Panc1 (cell line): ENCODE results near the gene SH3RF2.

ENCODE experiments used
- TCF7L2 ChIP-seq: IDR thresholded peaks from 2 replicates; pipeline ENCODE4 v1.6.1; 2011; ENCODE audit warnings: mild to moderate bottlenecking, low read depth, low read length, inconsistent platforms
- TF ChIP-seq, protein P1 (sequence below): fragments of 450-650 bp; IDR thresholded peaks from 2 replicates; pipeline ENCODE4 v1.5.1; 2017; ENCODE audit warnings: mild to moderate bottlenecking
- TF ChIP-seq, protein P2 (sequence below), 2 experiments: IDR thresholded peaks; 2 replicates each; pipeline ENCODE4 v1.6.1; 2011 to 2012; ENCODE audit warnings: low read depth in 2 of 2, control low read depth in 1 of 2, low read length in 1 of 2, mild to moderate bottlenecking in 1 of 2, moderate library complexity in 1 of 2; ENCODE audit not compliant: insufficient read depth in 1 of 2

DNA sequence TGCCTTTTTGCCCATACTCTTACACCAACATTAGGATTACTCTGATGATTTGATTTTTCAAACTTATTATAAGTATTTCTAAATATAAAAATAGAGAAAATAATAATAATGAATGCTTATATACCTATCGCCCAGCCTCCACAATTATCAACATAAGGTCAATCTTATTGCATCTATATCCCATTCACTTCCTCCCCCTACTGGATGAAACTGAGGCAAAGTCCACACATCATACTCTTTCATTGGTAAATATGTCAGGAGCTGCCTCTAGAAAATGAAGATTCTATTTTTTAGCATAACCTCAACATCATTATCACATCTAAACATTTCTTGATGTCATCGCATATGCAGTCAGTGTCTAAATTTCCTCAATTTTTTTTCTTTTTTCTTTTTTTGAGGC is 44.3 kb downstream of the SH3RF2 start:
- TF ChIP-seq, protein P1, sequence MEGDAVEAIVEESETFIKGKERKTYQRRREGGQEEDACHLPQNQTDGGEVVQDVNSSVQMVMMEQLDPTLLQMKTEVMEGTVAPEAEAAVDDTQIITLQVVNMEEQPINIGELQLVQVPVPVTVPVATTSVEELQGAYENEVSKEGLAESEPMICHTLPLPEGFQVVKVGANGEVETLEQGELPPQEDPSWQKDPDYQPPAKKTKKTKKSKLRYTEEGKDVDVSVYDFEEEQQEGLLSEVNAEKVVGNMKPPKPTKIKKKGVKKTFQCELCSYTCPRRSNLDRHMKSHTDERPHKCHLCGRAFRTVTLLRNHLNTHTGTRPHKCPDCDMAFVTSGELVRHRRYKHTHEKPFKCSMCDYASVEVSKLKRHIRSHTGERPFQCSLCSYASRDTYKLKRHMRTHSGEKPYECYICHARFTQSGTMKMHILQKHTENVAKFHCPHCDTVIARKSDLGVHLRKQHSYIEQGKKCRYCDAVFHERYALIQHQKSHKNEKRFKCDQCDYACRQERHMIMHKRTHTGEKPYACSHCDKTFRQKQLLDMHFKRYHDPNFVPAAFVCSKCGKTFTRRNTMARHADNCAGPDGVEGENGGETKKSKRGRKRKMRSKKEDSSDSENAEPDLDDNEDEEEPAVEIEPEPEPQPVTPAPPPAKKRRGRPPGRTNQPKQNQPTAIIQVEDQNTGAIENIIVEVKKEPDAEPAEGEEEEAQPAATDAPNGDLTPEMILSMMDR, result peak; percentile 23; the same call in 1 of the 2 replicates
- TF ChIP-seq TCF7L2, result no peak
- TF ChIP-seq, protein P2, sequence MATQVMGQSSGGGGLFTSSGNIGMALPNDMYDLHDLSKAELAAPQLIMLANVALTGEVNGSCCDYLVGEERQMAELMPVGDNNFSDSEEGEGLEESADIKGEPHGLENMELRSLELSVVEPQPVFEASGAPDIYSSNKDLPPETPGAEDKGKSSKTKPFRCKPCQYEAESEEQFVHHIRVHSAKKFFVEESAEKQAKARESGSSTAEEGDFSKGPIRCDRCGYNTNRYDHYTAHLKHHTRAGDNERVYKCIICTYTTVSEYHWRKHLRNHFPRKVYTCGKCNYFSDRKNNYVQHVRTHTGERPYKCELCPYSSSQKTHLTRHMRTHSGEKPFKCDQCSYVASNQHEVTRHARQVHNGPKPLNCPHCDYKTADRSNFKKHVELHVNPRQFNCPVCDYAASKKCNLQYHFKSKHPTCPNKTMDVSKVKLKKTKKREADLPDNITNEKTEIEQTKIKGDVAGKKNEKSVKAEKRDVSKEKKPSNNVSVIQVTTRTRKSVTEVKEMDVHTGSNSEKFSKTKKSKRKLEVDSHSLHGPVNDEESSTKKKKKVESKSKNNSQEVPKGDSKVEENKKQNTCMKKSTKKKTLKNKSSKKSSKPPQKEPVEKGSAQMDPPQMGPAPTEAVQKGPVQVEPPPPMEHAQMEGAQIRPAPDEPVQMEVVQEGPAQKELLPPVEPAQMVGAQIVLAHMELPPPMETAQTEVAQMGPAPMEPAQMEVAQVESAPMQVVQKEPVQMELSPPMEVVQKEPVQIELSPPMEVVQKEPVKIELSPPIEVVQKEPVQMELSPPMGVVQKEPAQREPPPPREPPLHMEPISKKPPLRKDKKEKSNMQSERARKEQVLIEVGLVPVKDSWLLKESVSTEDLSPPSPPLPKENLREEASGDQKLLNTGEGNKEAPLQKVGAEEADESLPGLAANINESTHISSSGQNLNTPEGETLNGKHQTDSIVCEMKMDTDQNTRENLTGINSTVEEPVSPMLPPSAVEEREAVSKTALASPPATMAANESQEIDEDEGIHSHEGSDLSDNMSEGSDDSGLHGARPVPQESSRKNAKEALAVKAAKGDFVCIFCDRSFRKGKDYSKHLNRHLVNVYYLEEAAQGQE (IDR thresholded peaks at IDR 0.05; ENCODE audit: insufficient read depth in 1 of 2, low read depth in 2 of 2, low read length in 1 of 2), result no peak
